HG03108 (cell line): ENCODE data around the gene GPATCH2L.
A peak's percentile ranks its signal among the peaks of the same experiment; 100 is the strongest.

Experiments used
- ATAC-seq: cut with Tn5 transposase; IDR thresholded peaks from one replicate; pipeline ENCODE4 v1.9.1; 2021; ENCODE audit warnings: moderate library complexity; ENCODE audit not compliant: unreplicated experiment

Gene GPATCH2L

GRCh38 chr14:76151398-76152332 is at the start of gene GPATCH2L:
TSS of gene GPATCH2L (plus strand) at chr14:76151922. CDS start at chr14:76154364, 2,442 bp downstream.
- ATAC-seq = peak; percentile 79

- no peak for ATAC-seq
Measured at GRCh38 chr14:76104802-76105355, 46.8 kb upstream of the GPATCH2L start.

GRCh38 chr14:76106188-76106587 is 45.5 kb upstream of the GPATCH2L start:
- no peak for ATAC-seq

- ATAC-seq = no peak
Measured at GRCh38 chr14:76109087-76109880, 42.4 kb upstream of the GPATCH2L start.

GRCh38 chr14:76112889-76113624 is 38.7 kb upstream of the GPATCH2L start:
- no peak for ATAC-seq

GRCh38 chr14:76113691-76114090 is 38.0 kb upstream of the GPATCH2L start:
- no peak for ATAC-seq

- no peak for ATAC-seq
Measured at GRCh38 chr14:76115010-76115422, 36.7 kb upstream of the GPATCH2L start.

- no peak for ATAC-seq
Measured at GRCh38 chr14:76117789-76118484, 33.8 kb upstream of the GPATCH2L start.

- no peak for ATAC-seq
Measured at GRCh38 chr14:76118594-76118993, 33.1 kb upstream of the GPATCH2L start.

- ATAC-seq = peak; percentile 48
Measured at GRCh38 chr14:76121089-76121748, 30.5 kb upstream of the GPATCH2L start.

- ATAC-seq = no peak
Measured at GRCh38 chr14:76123426-76124225, 28.1 kb upstream of the GPATCH2L start.

GRCh38 chr14:76125511-76125910 is 26.2 kb upstream of the GPATCH2L start:
- ATAC-seq = no peak

- ATAC-seq = no peak
Measured at GRCh38 chr14:76126076-76126475, 25.6 kb upstream of the GPATCH2L start.

GRCh38 chr14:76129851-76130576 is 21.7 kb upstream of the GPATCH2L start:
- ATAC-seq = no peak

- ATAC-seq = no peak
Measured at GRCh38 chr14:76131071-76131965, 20.4 kb upstream of the GPATCH2L start.

GRCh38 chr14:76133103-76133502 is 18.6 kb upstream of the GPATCH2L start:
- ATAC-seq = no peak

GRCh38 chr14:76134231-76134630 is 17.5 kb upstream of the GPATCH2L start:
- no peak for ATAC-seq
